Measurements from ENCODE around the gene ITSN1.
"Not testable (repeated sequence)": the region's sequence is repeated elsewhere in the genome, so short reads cannot be mapped to it uniquely, and the experiment has no call there.

Gene ITSN1

DNA sequence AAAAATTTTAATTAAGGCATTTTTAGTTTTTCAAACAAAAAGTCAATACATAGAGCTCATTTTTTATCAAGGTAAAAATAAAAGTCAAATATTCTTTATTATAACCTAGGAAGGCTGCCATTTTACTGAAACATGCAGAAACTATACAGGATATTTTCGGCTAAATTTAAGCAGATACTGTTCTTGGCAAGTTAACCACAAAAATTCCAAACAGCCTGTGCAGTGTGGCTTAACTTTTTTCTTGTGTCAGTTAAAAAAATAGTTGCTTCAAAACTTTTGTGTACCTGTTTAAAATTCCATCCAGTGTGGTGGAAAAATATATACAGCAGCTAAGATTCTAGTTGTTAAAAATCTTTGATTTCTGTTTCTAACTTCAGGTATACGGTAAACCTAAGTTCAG lies 138.3 kb downstream of the ITSN1 start:
- DNase-seq (ENCODE audit: insufficient read length, low spot score) (no peak), FAIRE-seq (no peak)
- TF ChIP-seq CTCF (IDR thresholded peaks at IDR 0.05; ENCODE audit: insufficient read depth, missing control alignments): no peak

DNA sequence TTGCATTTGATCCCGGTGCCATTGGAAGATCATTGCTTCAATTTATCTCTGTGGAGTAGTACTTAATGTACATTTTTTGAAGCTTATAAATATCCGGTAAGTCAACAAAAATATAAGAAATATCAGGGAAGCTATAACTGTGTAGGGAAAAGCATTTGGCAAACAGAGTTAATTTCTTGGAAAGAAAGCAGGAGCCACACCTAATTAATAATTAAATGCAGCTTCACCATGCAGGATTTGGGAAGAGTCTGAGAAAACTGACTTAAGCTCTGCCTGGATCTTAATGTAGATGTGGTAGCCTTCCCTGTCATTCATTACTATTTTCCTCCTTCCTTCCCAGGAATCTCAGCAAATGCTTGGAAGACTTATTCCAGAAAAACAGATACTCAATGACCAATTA lies 138.8 kb downstream of the ITSN1 start:
- FAIRE-seq (no peak), DNase-seq (ENCODE audit: insufficient read length, low spot score) (no peak)
- no peak for TF ChIP-seq CTCF (IDR thresholded peaks at IDR 0.05; ENCODE audit: insufficient read depth, missing control alignments)

- FAIRE-seq (no peak), DNase-seq (ENCODE audit: insufficient read length, low spot score) (no peak)
- TF ChIP-seq CTCF (IDR thresholded peaks at IDR 0.05; ENCODE audit: insufficient read depth, missing control alignments): no peak
Observed at GRCh38 chr21:33783187-33783979, 141.1 kb downstream of the ITSN1 start.

DNA sequence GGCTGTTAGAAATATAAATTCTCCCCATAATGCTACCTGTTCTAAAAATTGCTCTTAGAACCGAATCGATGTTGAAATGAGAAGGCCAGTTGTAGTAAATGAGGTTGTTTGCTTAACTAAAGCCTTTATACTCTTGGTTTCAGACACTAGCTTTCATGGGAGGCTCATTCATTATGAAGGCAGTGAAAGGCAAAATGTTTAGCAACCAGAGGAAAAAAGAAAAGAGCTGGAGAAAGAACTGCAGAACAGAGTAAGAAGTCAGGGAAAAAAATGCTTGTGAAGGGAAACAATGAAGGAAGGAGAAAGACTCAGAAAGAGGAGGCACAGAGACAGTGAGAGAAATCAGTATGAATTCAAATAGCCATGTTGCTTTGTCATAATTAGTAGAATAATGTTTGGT lies 145.1 kb downstream of the ITSN1 start:
- no peak for FAIRE-seq
- no peak for TF ChIP-seq CTCF (IDR thresholded peaks at IDR 0.05; ENCODE audit: insufficient read depth, missing control alignments)
- no peak for DNase-seq (ENCODE audit: insufficient read length, low spot score)

- DNase-seq (ENCODE audit: insufficient read length, low spot score); FAIRE-seq: not testable (repeated sequence)
Observed at GRCh38 chr21:33788438-33788837, 146.1 kb downstream of the ITSN1 start.

DNA sequence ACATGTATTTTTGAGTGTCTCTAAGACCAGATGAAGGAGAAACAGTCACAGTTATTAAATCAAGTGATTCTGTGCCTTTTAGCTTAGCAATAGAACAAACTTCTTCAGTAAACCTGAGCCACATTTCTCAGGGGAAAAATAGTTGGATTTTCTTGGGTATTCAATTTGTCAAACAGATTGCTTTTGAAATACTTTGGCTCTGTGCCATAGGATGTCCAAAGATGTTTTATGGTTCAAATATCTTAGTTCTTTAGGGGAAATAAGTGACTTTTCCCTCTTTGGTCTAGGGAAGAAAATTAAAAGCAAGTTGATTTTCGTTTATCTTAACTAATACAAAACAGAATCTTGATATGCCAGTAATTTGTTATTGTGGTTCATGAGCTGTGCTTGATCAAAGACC lies 147.4 kb downstream of the ITSN1 start:
- no peak for DNase-seq (ENCODE audit: insufficient read length, low spot score)
- TF ChIP-seq CTCF (IDR thresholded peaks at IDR 0.05; ENCODE audit: insufficient read depth, missing control alignments): no peak
- no peak for FAIRE-seq

DNA sequence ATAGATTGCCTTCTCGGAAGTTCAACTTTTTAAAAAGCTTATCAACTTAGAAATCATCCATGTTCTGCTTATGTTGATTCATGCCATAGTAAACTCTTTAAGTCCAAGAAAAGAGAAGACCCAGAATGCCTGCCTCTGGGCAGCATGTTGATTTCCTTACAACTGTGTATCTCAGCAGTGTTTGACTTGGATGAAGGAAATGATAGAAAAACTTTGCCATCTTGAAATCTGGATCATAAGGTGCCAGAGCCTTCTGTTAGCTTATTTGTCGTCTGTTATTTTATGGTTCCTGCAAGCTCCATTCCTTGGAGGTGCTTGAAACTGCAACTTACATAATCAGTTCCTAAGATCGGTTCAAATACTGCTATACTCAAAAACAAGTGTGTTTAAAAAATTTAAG lies 148.8 kb downstream of the ITSN1 start:
- TF ChIP-seq CTCF (IDR thresholded peaks at IDR 0.05; ENCODE audit: insufficient read depth, missing control alignments): no peak
- FAIRE-seq (no peak), DNase-seq (ENCODE audit: insufficient read length, low spot score) (no peak)

Measured in D721Med (cell line).